Effector memory CD8-positive, alpha-beta T cell (primary cell): ENCODE data around the gene PORCN.

Experiments
- ATAC-seq: fragments of 150-1000 bp; cut with Tn5 transposase; replicated peaks from 2 replicates; pipeline ENCODE4 v1.10.0; 2021; ENCODE audit warnings: mild to moderate bottlenecking, moderate library complexity
- DNase-seq, 3 experiments: peaks; one replicate each; pipeline ENCODE4 v3.0.0; 2021
- H3K27ac Mint-ChIP-seq, 2 donors: one replicate each; pipeline ENCODE4 v1.8.0; 2022; ENCODE audit warnings: mild to moderate bottlenecking in 2 of 2, mixed read lengths in 2 of 2, moderate library complexity in 2 of 2
- H3K27me3 Mint-ChIP-seq, 2 donors: one replicate each; pipeline ENCODE4 v1.8.0; 2022; ENCODE audit warnings: mixed read lengths in 2 of 2
- H3K36me3 Mint-ChIP-seq: one replicate; pipeline ENCODE4 v1.8.0; 2022; ENCODE audit warnings: mild to moderate bottlenecking, moderate library complexity, mixed read lengths; ENCODE audit not compliant: insufficient read depth
- H3K4me1 Mint-ChIP-seq, 2 donors: one replicate each; pipeline ENCODE4 v1.8.0; 2022; ENCODE audit warnings: low read depth in 2 of 2, mixed read lengths in 2 of 2
- H3K4me3 Mint-ChIP-seq, 2 donors: one replicate each; pipeline ENCODE4 v1.8.0; 2022; ENCODE audit warnings: mild to moderate bottlenecking in 2 of 2, mixed read lengths in 2 of 2, moderate library complexity in 2 of 2
- H3K9me3 Mint-ChIP-seq, 2 donors: one replicate each; pipeline ENCODE4 v1.8.0; 2022; ENCODE audit warnings: mixed read lengths in 2 of 2

Gene PORCN

GRCh38 chrX:48471504-48471903 is 37.3 kb upstream of the PORCN start:
- no peak for DNase-seq
- ATAC-seq: no peak
- Mint-ChIP-seq H3K27ac (no peak overlapping the region), H3K9me3 (no peaks in the 10 kb centered on the region), H3K4me3 (no peak overlapping the region), H3K36me3 (peaks cover 3% of the 10 kb centered on the region), H3K27me3 (no peaks in the 10 kb centered on the region), H3K4me1 (peaks cover 22 to 27% of the 10 kb centered on the region in 2 donors)

GRCh38 chrX:48472225-48472624 is 36.6 kb upstream of the PORCN start:
- Mint-ChIP-seq H3K4me3 (no peak overlapping the region), H3K4me1 (peaks cover 29 to 30% of the 10 kb centered on the region in 2 donors), H3K9me3 (no peaks in the 10 kb centered on the region), H3K36me3 (peaks cover 6% of the 10 kb centered on the region), H3K27ac (no peak overlapping the region), H3K27me3 (no peaks in the 10 kb centered on the region)
- DNase-seq (no peak), ATAC-seq (no peak)

- Mint-ChIP-seq H3K4me3 (no peak overlapping the region), H3K4me1 (peaks cover 32 to 34% of the 10 kb centered on the region in 2 donors), H3K27ac (no peak overlapping the region), H3K27me3 (no peaks in the 10 kb centered on the region), H3K36me3 (peaks cover 10% of the 10 kb centered on the region), H3K9me3 (no peaks in the 10 kb centered on the region)
- ATAC-seq: no peak
- DNase-seq: no peak
Measured at GRCh38 chrX:48472851-48473703, 35.7 kb upstream of the PORCN start.

GRCh38 chrX:48473704-48473990 is 35.1 kb upstream of the PORCN start:
- no peak overlapping the region for H3K27ac Mint-ChIP-seq
- ATAC-seq (no peak), DNase-seq (no peak)
- H3K27me3 Mint-ChIP-seq: no peaks in the 10 kb centered on the region
- H3K4me3 Mint-ChIP-seq: no peak overlapping the region
- H3K36me3 Mint-ChIP-seq: peaks cover 11% of the 10 kb centered on the region
- peaks cover 29 to 31% of the 10 kb centered on the region in 2 donors for H3K4me1 Mint-ChIP-seq
- H3K9me3 Mint-ChIP-seq: no peaks in the 10 kb centered on the region

- Mint-ChIP-seq H3K4me3 (no peak overlapping the region), H3K9me3 (no peaks in the 10 kb centered on the region), H3K27me3 (no peaks in the 10 kb centered on the region), H3K36me3 (peaks cover 11% of the 10 kb centered on the region), H3K4me1 (peaks cover 28 to 30% of the 10 kb centered on the region in 2 donors), H3K27ac (no peak overlapping the region)
- DNase-seq (no peak), ATAC-seq (no peak)
Measured at GRCh38 chrX:48474127-48474526, 34.7 kb upstream of the PORCN start.

- Mint-ChIP-seq H3K4me3 (no peak overlapping the region), H3K27ac (no peak overlapping the region), H3K27me3 (no peaks in the 10 kb centered on the region), H3K9me3 (no peaks in the 10 kb centered on the region), H3K36me3 (peaks cover 8% of the 10 kb centered on the region), H3K4me1 (peaks cover 25 to 26% of the 10 kb centered on the region in 2 donors)
- DNase-seq (no peak), ATAC-seq (no peak)
Measured at GRCh38 chrX:48474581-48474980, 34.2 kb upstream of the PORCN start.

GRCh38 chrX:48475296-48475695 is 33.5 kb upstream of the PORCN start:
- Mint-ChIP-seq H3K4me1 (peaks cover 21 to 22% of the 10 kb centered on the region in 2 donors), H3K4me3 (peak overlapping the region; percentile 94 to 96), H3K27ac (peak overlapping the region; percentile 97 to 98), H3K27me3 (no peaks in the 10 kb centered on the region), H3K9me3 (no peaks in the 10 kb centered on the region), H3K36me3 (peaks cover 11% of the 10 kb centered on the region)
- DNase-seq (no peak), ATAC-seq (no peak)

GRCh38 chrX:48475774-48476577 is 32.8 kb upstream of the PORCN start, which contains the start of gene FTSJ1:
FTSJ1 (plus strand) TSS chrX:48476199; CDS start chrX:48478048, 1,849 bp downstream.
- Mint-ChIP-seq H3K4me1 (peaks cover 22 to 25% of the 10 kb centered on the region in 2 donors), H3K9me3 (no peaks in the 10 kb centered on the region), H3K27ac (peak within 1 kb of the TSS; percentile 97 to 98), H3K27me3 (no peaks in the 10 kb centered on the region), H3K4me3 (peak within 1 kb of the TSS; percentile 94 to 96), H3K36me3 (peaks cover 17% of the 10 kb centered on the region)
- DNase-seq (peak; percentile 82 to 84 (median 83)), ATAC-seq (peak; percentile 93)

GRCh38 chrX:48476919-48477318 is 31.9 kb upstream of the PORCN start:
- DNase-seq (no peak), ATAC-seq (no peak)
- Mint-ChIP-seq H3K27me3 (no peaks in the 10 kb centered on the region), H3K36me3 (peaks cover 24% of the 10 kb centered on the region), H3K4me3 (peak overlapping the region; percentile 94 to 96), H3K27ac (peak overlapping the region; percentile 97 to 98), H3K9me3 (no peaks in the 10 kb centered on the region), H3K4me1 (peaks cover 22 to 25% of the 10 kb centered on the region in 2 donors)

GRCh38 chrX:48477960-48478755 is 30.6 kb upstream of the PORCN start:
- no peak for ATAC-seq
- Mint-ChIP-seq H3K4me3 (peak overlapping the region; percentile 94 to 96), H3K9me3 (no peaks in the 10 kb centered on the region), H3K4me1 (peaks cover 22 to 25% of the 10 kb centered on the region in 2 donors), H3K27ac (peak overlapping the region in 1 of 2 donors; percentile 98), H3K27me3 (no peaks in the 10 kb centered on the region), H3K36me3 (peaks cover 32% of the 10 kb centered on the region)
- DNase-seq: no peak

GRCh38 chrX:48478806-48479205 is 30.0 kb upstream of the PORCN start:
- Mint-ChIP-seq H3K9me3 (no peaks in the 10 kb centered on the region), H3K4me1 (peaks cover 22 to 25% of the 10 kb centered on the region in 2 donors), H3K4me3 (no peak overlapping the region), H3K27me3 (no peaks in the 10 kb centered on the region), H3K27ac (peak overlapping the region in 1 of 2 donors; percentile 31), H3K36me3 (peaks cover 36% of the 10 kb centered on the region)
- ATAC-seq (no peak), DNase-seq (no peak)

- peaks cover 22 to 25% of the 10 kb centered on the region in 2 donors for H3K4me1 Mint-ChIP-seq
- H3K27ac Mint-ChIP-seq: peak overlapping the region in 1 of 2 donors; percentile 96
- ATAC-seq: no peak
- H3K27me3 Mint-ChIP-seq: no peaks in the 10 kb centered on the region
- no peak for DNase-seq
- no peaks in the 10 kb centered on the region for H3K9me3 Mint-ChIP-seq
- H3K4me3 Mint-ChIP-seq: no peak overlapping the region
- H3K36me3 Mint-ChIP-seq: peaks cover 45% of the 10 kb centered on the region
Measured at GRCh38 chrX:48480142-48480541, 28.6 kb upstream of the PORCN start.

GRCh38 chrX:48480583-48480982 is 28.2 kb upstream of the PORCN start:
- H3K36me3 Mint-ChIP-seq: peaks cover 49% of the 10 kb centered on the region
- H3K4me1 Mint-ChIP-seq: peaks cover 22 to 25% of the 10 kb centered on the region in 2 donors
- H3K27ac Mint-ChIP-seq: peak overlapping the region in 1 of 2 donors; percentile 96
- DNase-seq (no peak), ATAC-seq (no peak)
- no peak overlapping the region for H3K4me3 Mint-ChIP-seq
- H3K27me3 Mint-ChIP-seq: no peaks in the 10 kb centered on the region
- no peaks in the 10 kb centered on the region for H3K9me3 Mint-ChIP-seq
